ENCODE measurements around the gene ZNF329.
A peak's percentile ranks its signal among the peaks of the same experiment; 100 is the strongest.
"Not testable (repeated sequence)": the region's sequence is repeated elsewhere in the genome, so short reads cannot be mapped to it uniquely, and the experiment has no call there.

Gene ZNF329

GRCh38 chr19:58150328-58150921 is at the start of gene ZNF329:
Gene ZNF329, minus strand, starts transcription at chr19:58150789. Its CDS starts 21,286 bp downstream, at chr19:58129503.
- peak; percentile 94 for DNase-seq

GRCh38 chr19:58196901-58197616 is 46.5 kb upstream of the ZNF329 start:
- DNase-seq: no peak

- no peak for DNase-seq
These were observed 33.2 kb upstream of the ZNF329 start for GRCh38 chr19:58183817-58184215.

- peak; percentile 96 for DNase-seq
These were observed 32.6 kb upstream of the ZNF329 start, which contains the start of gene ZNF274 for GRCh38 chr19:58182989-58183816. Gene ZNF274, plus strand, starts transcription at chr19:58183061. Its CDS starts 905 bp downstream, at chr19:58183966.

GRCh38 chr19:58182577-58182988 is 32.0 kb upstream of the ZNF329 start:
- peak; percentile 80 for DNase-seq

- DNase-seq: peak; percentile 68
These were observed 31.4 kb upstream of the ZNF329 start for GRCh38 chr19:58181902-58182576.

GRCh38 chr19:58170860-58171259 is 20.3 kb upstream of the ZNF329 start:
- DNase-seq: no peak

- DNase-seq: no peak
These were observed 16.2 kb upstream of the ZNF329 start for GRCh38 chr19:58166708-58167280.

GRCh38 chr19:58166268-58166667 is 15.7 kb upstream of the ZNF329 start:
- no peak for DNase-seq

- DNase-seq: no peak
These were observed 6.6 kb upstream of the ZNF329 start for GRCh38 chr19:58157045-58157728.

- peak; percentile 99 for DNase-seq
These were observed 4.4 kb upstream of the ZNF329 start for GRCh38 chr19:58154679-58155648.

GRCh38 chr19:58154287-58154678 is 3.7 kb upstream of the ZNF329 start:
- DNase-seq: no peak

GRCh38 chr19:58153386-58153785 is 2.8 kb upstream of the ZNF329 start:
- no peak for DNase-seq

- not testable (repeated sequence) for DNase-seq
These were observed 3.1 kb downstream of the ZNF329 start for GRCh38 chr19:58147475-58147874.

- DNase-seq: no peak
These were observed 4.7 kb downstream of the ZNF329 start for GRCh38 chr19:58145849-58146248.

- DNase-seq: no peak
These were observed 16.3 kb downstream of the ZNF329 start for GRCh38 chr19:58134244-58134643.

- DNase-seq: no peak
These were observed 21.3 kb downstream of the ZNF329 start for GRCh38 chr19:58129284-58129683.

- no peak for DNase-seq
These were observed 22.4 kb downstream of the ZNF329 start for GRCh38 chr19:58128041-58128685.

GRCh38 chr19:58123354-58123753 is 27.2 kb downstream of the ZNF329 start:
- DNase-seq: no peak

All from stimulated activated CD4-positive, alpha-beta T cell treated with anti-CD3 and anti-CD28 coated beads, Interleukin-4, amount 100 ng/mL, for 1 hour (primary cell).